ENCODE measurements around the gene SETD3.

- TF ChIP-seq CTCF (IDR thresholded peaks at IDR 0.05; ENCODE audit: low read length) (no peak), EZH2 (IDR thresholded peaks at IDR 0.05; ENCODE audit: borderline replicate concordance, low read length) (no peak)
Measured at GRCh38 chr14:99450266-99450665, 30.4 kb downstream of the SETD3 start.

Data from OCI-LY1 (cell line).